Measurements from ENCODE around the gene NAGLU.

- TF ChIP-seq CTCF (conservative IDR thresholded peaks at IDR 0.05; ENCODE audit: low read depth in 2 of 2) (no peak), CREB1 (CRISPR knock-in tag; IDR thresholded peaks at IDR 0.05; ENCODE audit: low read depth) (no peak)
Measured at GRCh38 chr17:42537826-42538451, 1.9 kb downstream of the NAGLU start.
